Measurements from ENCODE around the gene CXCL11.
"Not testable (repeated sequence)": the region's sequence is repeated elsewhere in the genome, so short reads cannot be mapped to it uniquely, and the experiment has no call there.

CXCL11 gene

GRCh38 chr4:76035799-76036380 lies at the start of gene CXCL11:
CXCL11 (minus strand) TSS chr4:76036070; CDS start chr4:76035987, 83 bp downstream.
- intact Hi-C loops (cut with DNase I) = no loop called here
- no peak for DNase-seq

- DNase-seq = no peak
Measured at GRCh38 chr4:76084542-76084941, 48.7 kb upstream of the CXCL11 start.

DNA sequence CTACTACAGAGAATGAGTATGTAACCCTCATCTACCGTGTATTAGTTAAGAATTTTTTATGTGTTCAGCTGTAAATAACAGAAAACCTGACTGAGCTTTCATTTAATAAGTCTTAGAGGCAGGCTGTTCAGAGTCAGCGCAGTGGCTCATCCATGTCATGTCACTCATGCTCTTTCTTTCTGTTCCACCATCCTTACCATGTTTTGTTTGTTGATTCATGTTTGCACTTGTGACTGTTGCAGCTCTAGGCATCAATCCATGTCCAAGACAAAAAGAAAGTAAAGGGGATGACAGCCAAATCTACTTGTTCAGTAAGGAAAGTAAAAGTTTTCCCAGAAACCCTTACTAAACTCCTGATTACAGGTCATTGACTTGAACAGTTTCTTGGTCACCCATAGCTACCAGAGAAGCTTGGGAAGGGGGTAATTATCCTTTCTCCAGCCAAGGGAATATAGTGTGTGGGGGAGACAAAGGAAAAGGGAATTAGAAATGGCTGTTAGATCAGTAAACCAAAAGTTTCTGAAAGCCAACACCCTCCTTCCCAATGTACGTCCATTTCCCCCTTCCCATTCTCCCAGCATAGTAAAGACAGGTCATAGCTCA lies 47.6 kb upstream of the CXCL11 start:
- intact Hi-C loops (cut with DNase I) = no loop called here
- DNase-seq = no peak

More at GRCh38 chr4:76084542-76084941, 48.7 kb upstream of the CXCL11 start:
- intact Hi-C loops (cut with DNase I) = no loop called here

DNA sequence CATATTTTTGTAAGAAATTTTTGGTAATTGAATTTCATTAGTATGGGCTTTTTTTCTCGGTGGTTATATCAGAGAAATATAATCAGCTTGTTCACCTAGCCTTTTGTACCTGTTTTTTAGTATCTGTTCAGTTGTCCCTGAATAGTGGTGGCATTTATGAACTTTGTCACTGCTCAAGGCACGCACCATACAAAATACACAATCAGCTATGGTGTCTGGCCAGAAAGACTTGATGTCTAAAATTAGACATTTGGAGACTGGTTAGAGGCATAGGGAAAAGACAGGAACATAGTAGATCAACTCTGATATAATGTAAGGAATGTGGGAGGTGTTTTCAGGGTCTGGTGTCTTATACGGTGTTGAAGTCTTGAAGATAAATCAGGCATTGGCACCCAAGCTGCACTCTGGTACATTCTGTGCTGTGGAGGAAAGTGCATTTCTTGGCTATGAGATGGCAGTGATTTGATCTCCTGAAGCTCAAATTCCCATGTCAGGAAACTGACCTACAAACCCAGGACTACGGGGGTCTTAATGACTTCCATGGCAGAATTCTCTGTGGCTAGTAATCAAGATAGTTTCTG lies 42.3 kb upstream of the CXCL11 start:
- intact Hi-C loops (cut with DNase I) = no loop called here
- DNase-seq = no peak

- peak in 6 of 42 donors; percentile 8 to 45 (median 26) for DNase-seq
- intact Hi-C loops (cut with DNase I) = loop anchor here (5.0 kb wide), 1 partner anchor 78 kb away; no protein-coding TSS in a partner anchor
Measured at GRCh38 chr4:76074993-76075600, 39.2 kb upstream of the CXCL11 start.

DNA sequence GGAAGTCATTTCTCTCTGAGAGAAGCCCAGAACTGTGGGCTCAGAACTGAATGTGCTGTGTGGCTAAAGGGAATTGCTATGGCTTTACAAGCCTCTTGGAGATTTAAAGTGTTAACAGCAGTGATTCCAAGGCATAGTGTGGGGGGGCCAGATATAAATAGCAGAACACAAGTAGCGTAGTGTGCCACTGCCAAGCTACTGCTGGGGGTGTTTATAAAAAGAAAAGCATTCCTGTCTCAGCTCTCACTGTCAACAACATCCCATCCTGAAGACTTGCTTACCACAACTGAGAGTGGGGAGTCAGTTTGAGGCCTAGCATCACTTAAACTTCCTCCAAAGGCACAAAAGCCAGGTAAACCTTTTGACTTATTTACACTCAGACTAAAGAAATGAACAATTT lies 38.6 kb upstream of the CXCL11 start, which contains the start of gene ART3:
Gene ART3 (plus strand): TSS at position 242 of the 400 bp plus-strand sequence. CDS start 1,181 bp downstream, outside the sequence.
- peak in 12 of 42 donors; percentile 3 to 46 (median 20) for DNase-seq
- intact Hi-C loops (cut with DNase I) = loop anchor here (5.0 kb wide), 1 partner anchor 77 kb away; no protein-coding TSS in a partner anchor

GRCh38 chr4:76072760-76073159 lies 36.9 kb upstream of the CXCL11 start:
- intact Hi-C loops (cut with DNase I) = loop anchor here (5.0 kb wide), 1 partner anchor 75 kb away; no protein-coding TSS in a partner anchor
- no peak for DNase-seq

DNA sequence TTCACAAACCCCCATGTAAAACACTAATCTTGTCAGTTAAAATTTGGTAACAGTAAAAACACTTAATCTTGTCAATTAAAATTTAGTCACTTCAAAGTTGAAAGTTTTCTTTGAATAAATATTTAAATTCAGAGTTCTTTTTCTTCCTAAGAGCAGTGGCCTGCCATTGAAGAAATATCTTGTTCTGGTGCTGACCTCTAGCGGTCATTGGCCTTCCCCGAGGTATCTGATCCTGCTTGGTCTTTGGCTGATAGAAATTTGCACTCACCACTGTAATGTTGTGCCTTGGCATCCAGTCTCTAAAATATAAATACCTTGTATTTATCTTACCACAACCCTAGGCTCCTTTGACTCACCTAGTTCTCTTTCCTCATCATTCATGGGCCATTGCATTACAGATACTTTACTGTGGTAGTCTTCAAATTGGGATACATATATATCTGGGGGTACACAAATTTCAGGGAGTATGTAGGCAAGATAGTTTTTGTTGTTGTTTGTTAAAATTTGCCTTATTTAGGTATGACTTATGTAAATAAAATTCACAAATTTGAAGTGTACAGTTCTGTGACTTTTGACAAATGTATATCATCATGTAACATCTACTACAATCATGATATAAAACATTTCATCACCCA lies 31.9 kb upstream of the CXCL11 start:
- intact Hi-C loops (cut with DNase I) = no loop called here

GRCh38 chr4:76066546-76066945 lies 30.7 kb upstream of the CXCL11 start:
- intact Hi-C loops (cut with DNase I) = no loop called here
- DNase-seq = no peak

More for the DNA sequence above, 31.9 kb upstream of the CXCL11 start:
- peak; percentile 38 to 90 (median 77) for DNase-seq

GRCh38 chr4:76061982-76062381 lies 26.1 kb upstream of the CXCL11 start:
- intact Hi-C loops (cut with DNase I) = no loop called here
- DNase-seq = no peak

- no peak for DNase-seq
- intact Hi-C loops (cut with DNase I) = no loop called here
Measured at GRCh38 chr4:76061421-76061820, 25.6 kb upstream of the CXCL11 start.

GRCh38 chr4:76060506-76060905 lies 24.6 kb upstream of the CXCL11 start:
- DNase-seq = no peak
- intact Hi-C loops (cut with DNase I) = no loop called here

DNA sequence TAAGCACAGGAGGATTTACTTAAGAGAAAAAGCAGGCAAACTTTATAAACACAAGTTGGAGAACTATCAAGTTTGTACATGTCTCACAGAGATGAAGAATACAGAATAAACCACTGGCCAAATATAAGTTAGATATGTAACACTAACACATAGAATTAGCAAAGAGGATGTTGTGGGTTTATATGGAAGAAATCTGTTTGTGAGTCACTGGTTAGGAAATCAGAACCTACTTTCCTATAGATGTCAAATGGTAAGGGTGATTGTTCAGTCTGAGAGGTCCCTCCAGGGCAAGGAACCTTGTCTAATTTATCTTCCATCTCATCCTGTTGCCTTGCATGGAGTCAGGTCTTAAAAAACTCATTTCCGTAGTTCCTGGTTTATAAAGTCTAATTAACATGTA lies 23.9 kb upstream of the CXCL11 start:
- DNase-seq = no peak
- intact Hi-C loops (cut with DNase I) = no loop called here

- DNase-seq = no peak
- intact Hi-C loops (cut with DNase I) = no loop called here
Measured at GRCh38 chr4:76058888-76059426, 23.1 kb upstream of the CXCL11 start.

GRCh38 chr4:76058302-76058701 lies 22.4 kb upstream of the CXCL11 start:
- intact Hi-C loops (cut with DNase I) = no loop called here

DNA sequence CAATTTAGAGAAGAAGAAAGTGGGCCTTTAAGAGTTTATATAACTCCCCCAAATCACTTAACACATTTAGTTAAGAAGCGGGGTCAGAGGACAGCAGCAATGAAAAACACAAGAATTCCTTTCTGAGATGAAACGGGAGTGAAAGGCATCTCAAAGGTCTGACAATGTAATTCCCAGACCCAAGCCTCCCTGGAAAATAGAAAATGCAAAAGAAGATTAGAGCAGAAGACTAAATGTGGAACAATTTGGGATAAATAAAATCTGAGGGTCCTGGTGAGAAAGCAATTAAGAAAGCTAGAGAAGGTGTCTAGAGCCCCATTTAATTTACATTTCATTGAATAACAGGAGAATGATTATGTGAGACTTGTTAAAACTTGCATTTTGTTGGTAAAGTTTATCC lies 19.6 kb upstream of the CXCL11 start:
- no peak for DNase-seq
- intact Hi-C loops (cut with DNase I) = no loop called here

More at GRCh38 chr4:76058302-76058701, 22.4 kb upstream of the CXCL11 start:
- DNase-seq = no peak

- intact Hi-C loops (cut with DNase I) = no loop called here
- DNase-seq = no peak
Measured at GRCh38 chr4:76055016-76055415, 19.1 kb upstream of the CXCL11 start.

DNA sequence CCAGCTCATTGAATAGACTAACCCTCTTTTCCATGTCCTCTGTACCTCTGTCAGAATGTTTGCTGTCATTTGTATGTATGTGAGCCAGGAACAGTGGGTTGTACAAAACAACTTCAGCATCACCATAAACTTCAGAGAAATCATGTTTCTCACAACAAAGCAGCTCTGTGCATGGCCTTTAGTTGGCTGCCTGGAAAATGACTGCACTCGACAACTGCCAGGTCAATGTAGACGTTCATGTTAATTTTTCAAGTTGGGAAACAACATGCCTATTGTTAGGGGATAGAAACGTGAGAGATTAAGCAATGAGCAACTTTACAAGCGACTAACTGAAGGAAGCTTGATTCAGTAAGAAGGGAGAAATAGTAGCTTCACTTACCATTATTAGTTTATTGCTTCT lies 17.9 kb upstream of the CXCL11 start:
- intact Hi-C loops (cut with DNase I) = no loop called here
- no peak for DNase-seq

DNA sequence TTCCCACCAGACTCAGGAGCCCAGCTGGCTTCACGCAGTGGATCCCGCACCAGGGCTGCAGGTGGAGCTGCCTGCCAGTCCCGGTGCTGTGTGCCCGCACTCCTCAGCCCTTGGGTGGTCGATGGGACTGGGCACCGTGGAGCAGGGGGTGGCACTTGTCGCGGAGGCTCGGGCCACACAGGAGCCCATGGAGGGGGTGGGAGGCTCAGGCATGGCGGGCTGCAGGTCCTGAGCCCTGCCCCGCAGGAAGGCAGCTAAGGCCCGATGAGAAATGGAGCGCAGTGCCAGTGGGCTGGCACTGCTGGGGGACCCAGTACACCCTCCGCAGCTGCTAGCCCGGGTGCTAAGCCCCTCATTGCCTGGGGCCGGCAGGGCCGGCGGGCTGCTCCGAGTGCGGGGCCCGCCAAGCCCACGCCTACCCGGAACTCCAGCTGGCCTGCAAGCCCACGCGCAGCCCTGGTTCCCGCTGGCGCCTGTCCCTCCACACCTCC lies 14.7 kb upstream of the CXCL11 start:
- DNase-seq; intact Hi-C loops (cut with DNase I): not testable (repeated sequence)

Measured in head of caudate nucleus (tissue), 42 donors.